Psoas muscle (tissue), 8 donors: Measurements from ENCODE around the gene SIRT2. TPM values are rescaled to one million over a fixed set of nuclear protein-coding genes. Genes with fewer than 3 reads are reported as not detected.

Experiments used
- ATAC-seq, 4 donors: fragments of 200-7000 bp; cut with Tn5 transposase; one replicate each; pipeline ENCODE4 v1.9.1; 2020; ENCODE audit warnings: moderate library complexity in 3 of 4, mild to moderate bottlenecking in 2 of 4
- DNase-seq, 2 donors: peaks; one replicate each; pipeline ENCODE4 v3.0.0-alpha.2; 2020
- H3K27ac ChIP-seq: fragments of 200-600 bp; one replicate; pipeline ENCODE4 v1.8.0; 2022
- H3K27me3 ChIP-seq, 3 donors: fragments of 200-600 bp in 1 of 3; one replicate each; pipeline versions ENCODE4 v1.6.1 to v1.8.0; 2013 to 2022; ENCODE audit warnings: low read length in 2 of 3, mild to moderate bottlenecking in 2 of 3, moderate library complexity in 1 of 3; ENCODE audit not compliant: insufficient read depth in 3 of 3
- H3K36me3 ChIP-seq, 2 donors: fragments of 200-600 bp in 1 of 2; one replicate each; pipeline versions ENCODE4 v1.6.1 to v1.8.0; 2013 to 2022; ENCODE audit warnings: low read depth in 1 of 2, mild to moderate bottlenecking in 1 of 2, moderate library complexity in 1 of 2; ENCODE audit not compliant: insufficient read depth in 1 of 2
- H3K4me1 ChIP-seq: fragments of 200-600 bp; one replicate; pipeline ENCODE4 v1.8.0; 2022
- H3K4me3 ChIP-seq: fragments of 200-600 bp; one replicate; pipeline ENCODE4 v1.8.0; 2022; ENCODE audit warnings: mild to moderate bottlenecking
- H3K9me3 ChIP-seq: fragments of 200-600 bp; one replicate; pipeline ENCODE4 v1.8.0; 2022
- WGBS, 3 donors: extraction: QIAGEN DNeasy Blood & Tissue Kit; methylation state at CpG; one replicate each; pipeline versions ENCODE4 v1.1.6 to v1.1.7; 2013; 5-methylcytosine and 5-hydroxymethylcytosine counted together
- intact Hi-C, 2 donors: fragments of 100-400 bp; cut with DNase I; formaldehyde crosslinking; loops; one replicate each; pipeline versions ENCODE4 v1.11.0 to v1.14.2; 2022
- polyA plus RNA-seq, 3 donors: library from polyadenylated mRNA; stranded (reverse); fragments of 200-250 nt; gene quantifications; one replicate each; pipeline ENCODE4 v1.2.3, GENCODE V29; 2013
- total RNA-seq, 4 donors: library from RNA; stranded (reverse); fragmentation: NEBNext Ultra II Directional in 2 of 4; extraction: Animal tissue kit (Norgen Biotek cat#: 25700) in 2 of 4; gene quantifications; one replicate each; pipeline versions ENCODE4 v1.2.1 to v1.2.4, GENCODE V29; 2021 to 2023
- TF ChIP-seq, protein P1 (sequence below): fragments of 200-600 bp; IDR thresholded peaks from one replicate; pipeline ENCODE4 v1.8.0; 2022; ENCODE audit warnings: antibody characterized with exemption
- donor health status: healthy with polysubstance abuse.
- donor health status: DM: no; HTN: no; CAD: no; lungs with moderate emphysema.
- donor health status: Bipolar disorder and iron deficiency.
- donor health status: healthy.
- donor health status: DM: yes; HTN: yes; CAD: no.
- donor health status: DM: no; HTN: no; CAD: no.
- donor health status: DM: no; HTN: no; CAD: no.
- donor health status: DM: yes; HTN: yes; CAD: no.

The SIRT2 gene
- total and polyA plus RNA-seq, 7 donors: 133 to 260 (median 156) TPM

DNA sequence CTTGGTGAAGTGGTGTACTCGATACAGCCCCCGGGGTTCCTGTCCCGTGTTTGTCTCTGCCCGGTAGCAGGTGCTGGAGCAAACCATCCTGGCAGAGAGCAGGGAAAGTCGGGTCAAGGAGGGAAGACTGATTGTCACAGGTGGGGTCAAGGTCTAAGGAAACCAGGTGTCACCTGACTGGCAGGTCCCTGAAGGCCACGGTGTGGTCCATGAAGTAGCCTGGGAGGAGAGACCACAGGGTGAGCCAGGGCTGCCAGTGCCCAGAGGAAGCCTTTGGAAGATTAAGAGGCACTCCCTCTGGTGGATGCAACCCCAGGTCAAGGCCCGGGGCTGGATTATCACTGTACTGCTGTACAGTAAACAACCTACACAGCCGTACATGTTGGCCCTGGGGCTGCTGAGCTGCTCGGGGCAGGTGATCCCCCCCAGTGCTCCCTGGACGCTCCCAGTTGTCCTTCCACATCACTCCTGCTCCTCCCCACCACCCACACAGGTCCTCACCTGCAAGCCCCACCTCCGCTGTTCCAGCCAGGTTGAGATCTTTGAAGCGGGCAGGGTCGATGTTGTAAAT, 18.6 kb upstream of the SIRT2 start:
- ATAC-seq (no peak), DNase-seq (no peak)
- no peak overlapping the region for H3K4me3 ChIP-seq
- no peaks in the 10 kb centered on the region for H3K27me3 ChIP-seq
- H3K36me3 ChIP-seq: peaks cover 2 to 35% of the 10 kb centered on the region in 2 donors
- H3K4me1 ChIP-seq: no peaks in the 10 kb centered on the region
- H3K9me3 ChIP-seq: no peaks in the 10 kb centered on the region
- H3K27ac ChIP-seq: no peak overlapping the region
- intact Hi-C loops: no loop called here
- TF ChIP-seq, protein P1, sequence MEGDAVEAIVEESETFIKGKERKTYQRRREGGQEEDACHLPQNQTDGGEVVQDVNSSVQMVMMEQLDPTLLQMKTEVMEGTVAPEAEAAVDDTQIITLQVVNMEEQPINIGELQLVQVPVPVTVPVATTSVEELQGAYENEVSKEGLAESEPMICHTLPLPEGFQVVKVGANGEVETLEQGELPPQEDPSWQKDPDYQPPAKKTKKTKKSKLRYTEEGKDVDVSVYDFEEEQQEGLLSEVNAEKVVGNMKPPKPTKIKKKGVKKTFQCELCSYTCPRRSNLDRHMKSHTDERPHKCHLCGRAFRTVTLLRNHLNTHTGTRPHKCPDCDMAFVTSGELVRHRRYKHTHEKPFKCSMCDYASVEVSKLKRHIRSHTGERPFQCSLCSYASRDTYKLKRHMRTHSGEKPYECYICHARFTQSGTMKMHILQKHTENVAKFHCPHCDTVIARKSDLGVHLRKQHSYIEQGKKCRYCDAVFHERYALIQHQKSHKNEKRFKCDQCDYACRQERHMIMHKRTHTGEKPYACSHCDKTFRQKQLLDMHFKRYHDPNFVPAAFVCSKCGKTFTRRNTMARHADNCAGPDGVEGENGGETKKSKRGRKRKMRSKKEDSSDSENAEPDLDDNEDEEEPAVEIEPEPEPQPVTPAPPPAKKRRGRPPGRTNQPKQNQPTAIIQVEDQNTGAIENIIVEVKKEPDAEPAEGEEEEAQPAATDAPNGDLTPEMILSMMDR: no peak
- 71 to 74% (median 73%) methylated on average over 11 to 13 of the region's 13 CpGs for WGBS, 3 donors

GRCh38 chr19:38917516-38917915, 18.1 kb upstream of the SIRT2 start:
- H3K4me3 ChIP-seq: no peak overlapping the region
- H3K27ac ChIP-seq: no peak overlapping the region
- WGBS, 3 donors: 72 to 80% (median 80%) methylated on average over 9 of the region's 9 CpGs
- H3K9me3 ChIP-seq: no peaks in the 10 kb centered on the region
- DNase-seq: no peak
- intact Hi-C loops: no loop called here
- ATAC-seq: no peak
- peaks cover 2 to 34% of the 10 kb centered on the region in 2 donors for H3K36me3 ChIP-seq
- H3K4me1 ChIP-seq: no peaks in the 10 kb centered on the region
- H3K27me3 ChIP-seq: no peaks in the 10 kb centered on the region
- TF ChIP-seq, protein P1: no peak

DNA sequence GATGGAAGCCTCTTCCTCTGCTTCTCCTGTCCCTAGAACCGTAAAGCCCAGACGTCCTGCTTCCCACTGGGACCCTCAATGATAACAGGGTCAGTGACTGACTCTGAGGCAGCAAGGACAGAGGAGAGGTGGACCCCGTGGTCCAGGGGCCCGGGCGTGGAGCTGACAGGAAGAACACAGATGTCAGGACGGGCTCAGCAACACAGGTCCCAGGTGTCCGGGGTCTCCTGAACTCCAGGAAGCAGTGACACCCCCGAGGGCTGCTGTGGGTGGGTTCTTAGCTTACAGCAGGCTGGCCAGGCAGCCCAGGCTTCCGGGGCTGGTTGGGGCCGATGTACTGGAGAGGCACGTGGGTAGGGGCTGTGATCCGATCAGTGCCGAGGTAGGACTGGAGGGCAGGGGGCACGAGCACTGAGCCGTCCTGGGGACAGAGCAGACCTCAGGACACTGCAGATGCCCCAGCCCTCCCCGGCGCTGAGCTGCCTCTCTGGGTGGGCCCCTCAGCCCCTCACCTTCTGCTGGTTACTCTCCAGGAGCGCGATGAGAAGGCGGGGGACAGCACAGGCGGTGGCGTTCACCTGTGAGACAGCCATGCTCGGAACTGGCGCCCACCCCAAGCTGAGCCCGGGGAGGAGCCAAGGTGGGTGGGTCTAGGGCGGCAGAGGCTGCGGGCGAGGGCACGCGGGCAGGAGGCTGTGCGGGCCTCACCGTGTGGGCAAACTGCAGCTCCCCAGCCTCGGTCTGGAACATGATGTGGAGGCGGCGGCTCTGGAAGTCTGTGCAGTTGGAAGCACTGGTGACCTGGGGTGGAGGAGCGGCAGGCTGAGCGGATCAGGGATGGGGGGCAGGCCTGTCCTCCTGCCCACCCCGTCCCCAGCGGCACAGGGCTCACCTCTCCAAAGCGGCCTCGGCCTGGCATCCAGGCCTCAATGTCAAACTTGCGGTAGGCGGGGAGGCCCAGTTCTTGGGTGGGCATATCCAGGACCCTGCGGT, 16.2 kb upstream of the SIRT2 start:
- TF ChIP-seq, protein P1: no peak
- no peaks in the 10 kb centered on the region for H3K9me3 ChIP-seq
- no peaks in the 10 kb centered on the region for H3K4me1 ChIP-seq
- peaks cover 2 to 19% of the 10 kb centered on the region in 2 donors for H3K36me3 ChIP-seq
- H3K4me3 ChIP-seq: no peak overlapping the region
- WGBS, 3 donors: 91 to 94% (median 93%) methylated on average over 42 to 44 of the region's 44 CpGs
- ATAC-seq (no peak), DNase-seq (no peak)
- no peak overlapping the region for H3K27ac ChIP-seq
- H3K27me3 ChIP-seq: no peaks in the 10 kb centered on the region
- intact Hi-C loops: no loop called here

GRCh38 chr19:38913958-38914357, 14.5 kb upstream of the SIRT2 start:
- intact Hi-C loops: no loop called here
- no peaks in the 10 kb centered on the region for H3K4me1 ChIP-seq
- DNase-seq (peak in 1 of 2 donors; percentile 14), ATAC-seq (no peak)
- TF ChIP-seq, protein P1: no peak
- no peaks in the 10 kb centered on the region for H3K27me3 ChIP-seq
- H3K36me3 ChIP-seq: peaks cover 2 to 17% of the 10 kb centered on the region in 2 donors
- H3K9me3 ChIP-seq: no peaks in the 10 kb centered on the region
- 92 to 95% (median 94%) methylated on average over 8 of the region's 8 CpGs for WGBS, 3 donors
- H3K4me3 ChIP-seq: no peak overlapping the region
- no peak overlapping the region for H3K27ac ChIP-seq
